Testis (tissue), 3 donors: Measurements from ENCODE around the gene SLX9. TPM values are rescaled to one million over a fixed set of nuclear protein-coding genes. Genes with fewer than 3 reads are reported as not detected.
"Not testable (repeated sequence)": the region's sequence is repeated elsewhere in the genome, so short reads cannot be mapped to it uniquely, and the experiment has no call there.

Experiments
- DNase-seq: peaks from one replicate; pipeline ENCODE4 v3.0.0-alpha.2; 2019
- H3K27ac ChIP-seq, 2 donors: fragments of 200-600 bp; sonication (generic); one replicate each; pipeline ENCODE4 v1.5.1; 2019
- H3K27me3 ChIP-seq: fragments of 200-600 bp; sonication (generic); one replicate; pipeline ENCODE4 v1.5.1; 2019
- H3K36me3 ChIP-seq: fragments of 200-600 bp; sonication (generic); one replicate; pipeline ENCODE4 v1.5.1; 2017; ENCODE audit warnings: low read depth; ENCODE audit errors: missing control alignments
- H3K4me1 ChIP-seq: fragments of 200-600 bp; sonication (generic); one replicate; pipeline ENCODE4 v1.5.1; 2019
- H3K4me3 ChIP-seq, 2 donors: fragments of 200-600 bp; sonication (generic); one replicate each; pipeline ENCODE4 v1.5.1; 2017 to 2019
- H3K9me3 ChIP-seq: fragments of 200-600 bp; sonication (generic); one replicate; pipeline ENCODE4 v1.5.1; 2017
- CTCF ChIP-seq, 3 experiments: fragments of 450-650 bp in 2 of 3; fragments of 200-600 bp in 1 of 3; sonication (generic) in 1 of 3; IDR thresholded peaks; one replicate each; pipeline ENCODE4 v1.5.1; 2016 to 2019; ENCODE audit warnings: antibody characterized with exemption in 3 of 3, mild to moderate bottlenecking in 2 of 3, moderate library complexity in 1 of 3
- POLR2A ChIP-seq: fragments of 450-650 bp; IDR thresholded peaks from one replicate; pipeline ENCODE4 v1.6.1; 2017; ENCODE audit warnings: antibody characterized with exemption, mild to moderate bottlenecking, moderate library complexity
- WGBS, 2 donors: methylation state at CpG; one replicate each; pipeline ENCODE4 v1.1.5; 2018; 5-methylcytosine and 5-hydroxymethylcytosine counted together
- intact Hi-C: fragments of 100-400 bp; cut with DNase I; formaldehyde crosslinking; loops from one replicate; pipeline ENCODE4 v1.15.1; 2023; ENCODE audit warnings: low total_unique reads
- polyA plus RNA-seq: library from polyadenylated mRNA; stranded (reverse); fragments of 350-450 nt; fragmentation: Illumina TruSeq; extraction: RNeasy Lipid Tissue Mini Kit (QIAGEN cat#74804); gene quantifications from one replicate; pipeline ENCODE4 v1.2.3, GENCODE V29; 2014; ENCODE audit warnings: low read depth, low replicate concordance; ENCODE audit not compliant: insufficient read depth
- total RNA-seq, 2 donors: library from RNA; depleted of rRNA; stranded (reverse); fragments of >200 nt; gene quantifications; one replicate each; pipeline ENCODE4 v1.2.3, GENCODE V29; 2016

SLX9 gene
- total and polyA plus RNA-seq, 3 donors from 2014 or later = 30.8 to 46.2 (median 31.9) TPM

DNA sequence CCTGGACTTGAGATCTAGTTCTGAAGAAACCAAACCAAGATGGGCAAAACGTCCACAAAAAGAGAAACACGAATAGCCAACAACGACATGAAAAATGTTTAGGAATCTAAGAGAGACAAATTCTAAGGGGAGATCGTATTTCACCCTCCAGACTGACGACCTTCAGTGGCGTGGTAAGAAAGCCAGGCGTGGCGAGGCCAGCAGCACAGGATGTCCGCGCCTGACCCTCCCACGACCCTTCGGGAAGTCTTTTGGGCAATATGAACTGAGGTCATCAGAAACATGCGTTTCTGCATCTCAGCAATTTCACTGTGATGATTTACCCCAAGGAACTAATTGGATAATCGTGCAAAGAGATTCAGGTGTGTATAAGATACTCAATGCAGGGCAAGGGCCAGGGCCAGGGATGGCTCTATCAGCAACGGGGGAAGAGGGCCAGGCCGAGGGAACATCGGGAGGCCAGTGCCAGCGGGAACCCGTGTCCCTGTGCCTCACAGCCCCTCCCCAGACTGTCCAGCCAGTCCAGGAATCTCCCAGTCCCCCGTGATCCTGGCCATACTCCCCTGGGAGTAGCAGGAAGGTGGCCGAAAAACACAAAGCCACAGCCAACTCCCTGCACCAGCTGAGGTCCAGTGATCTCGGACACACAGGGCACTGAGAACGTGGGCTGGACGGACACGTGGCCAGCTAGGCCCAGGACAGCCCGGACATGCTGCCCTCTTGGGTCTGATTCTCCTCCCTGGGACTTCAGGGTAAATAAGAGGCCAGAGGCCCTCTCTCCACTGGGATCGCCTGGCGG is 81.0 kb downstream of the SLX9 start:
- Histone ChIP-seq H3K27me3 (no peaks in the 10 kb centered on the region), H3K27ac (no peak overlapping the region), H3K9me3 (no peaks in the 10 kb centered on the region), H3K4me3 (no peak overlapping the region), H3K36me3 (no peaks in the 10 kb centered on the region), H3K4me1 (no peaks in the 10 kb centered on the region)
- TF ChIP-seq CTCF (IDR thresholded peaks at IDR 0.05) = no peak
- TF ChIP-seq POLR2A = no peak
- DNase-seq = no peak
- WGBS, 2 donors = 75 to 83% methylated on average over 17 to 28 of the region's 28 CpGs
- intact Hi-C loops = no loop called here

GRCh38 chr21:45021428-45022347 is 81.9 kb downstream of the SLX9 start:
- no peaks in the 10 kb centered on the region for H3K9me3 ChIP-seq
- TF ChIP-seq CTCF (IDR thresholded peaks at IDR 0.05) = no peak
- no peak for TF ChIP-seq POLR2A
- DNase-seq = no peak
- no peak overlapping the region for H3K4me3 ChIP-seq
- H3K27ac ChIP-seq = no peak overlapping the region
- H3K36me3 ChIP-seq = no peaks in the 10 kb centered on the region
- WGBS, 2 donors = 79 to 81% methylated on average over 26 to 30 of the region's 31 CpGs
- H3K4me1 ChIP-seq = no peaks in the 10 kb centered on the region
- intact Hi-C loops = no loop called here
- no peaks in the 10 kb centered on the region for H3K27me3 ChIP-seq

- Histone ChIP-seq H3K27ac (no peak overlapping the region), H3K9me3 (no peaks in the 10 kb centered on the region), H3K36me3 (no peaks in the 10 kb centered on the region), H3K27me3 (no peaks in the 10 kb centered on the region), H3K4me1 (no peaks in the 10 kb centered on the region), H3K4me3 (no peak overlapping the region)
- intact Hi-C loops = no loop called here
- no peak for DNase-seq
- no peak for TF ChIP-seq POLR2A
- TF ChIP-seq CTCF (IDR thresholded peaks at IDR 0.05) = no peak
- 79% methylated on average over 8 of the region's 8 CpGs for WGBS, 2 donors
Measured at GRCh38 chr21:45022348-45022675, 82.5 kb downstream of the SLX9 start.

GRCh38 chr21:45022736-45023135 is 82.9 kb downstream of the SLX9 start:
- no peaks in the 10 kb centered on the region for H3K36me3 ChIP-seq
- intact Hi-C loops = no loop called here
- WGBS, 2 donors = 98 to 99% methylated on average over 5 of the region's 5 CpGs
- H3K27me3 ChIP-seq = no peaks in the 10 kb centered on the region
- H3K4me3 ChIP-seq = no peak overlapping the region
- TF ChIP-seq POLR2A (no peak), CTCF (IDR thresholded peaks at IDR 0.05) (no peak)
- no peaks in the 10 kb centered on the region for H3K9me3 ChIP-seq
- no peak overlapping the region for H3K27ac ChIP-seq
- DNase-seq = no peak
- no peaks in the 10 kb centered on the region for H3K4me1 ChIP-seq

DNA sequence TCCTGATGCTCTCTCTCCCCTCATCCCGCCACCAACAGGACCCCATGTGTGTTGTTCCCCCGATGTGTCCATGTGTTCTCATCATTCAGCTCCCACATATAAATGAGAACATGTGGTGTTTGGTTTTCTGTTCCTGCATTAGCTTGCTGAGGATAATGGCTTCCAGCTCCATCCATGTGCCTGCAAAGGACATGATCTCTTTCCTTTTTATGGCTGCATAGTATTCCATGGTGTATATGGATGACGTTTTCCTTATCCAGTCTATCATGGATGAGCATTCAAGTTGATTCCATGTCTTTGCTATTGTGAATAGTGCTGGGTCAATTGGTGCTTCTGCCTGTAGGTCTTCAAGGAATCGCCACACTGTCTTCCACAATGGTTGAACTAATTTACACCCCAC is 84.7 kb downstream of the SLX9 start:
- H3K27ac ChIP-seq, H3K27me3 ChIP-seq, DNase-seq, H3K4me3 ChIP-seq, H3K4me1 ChIP-seq, H3K9me3 ChIP-seq, H3K36me3 ChIP-seq, intact Hi-C loops: not testable (repeated sequence)
- 94 to 96% methylated on average over 4 of the region's 4 CpGs for WGBS, 2 donors
